Loucy (cell line): ENCODE results near the gene SLC25A33.

Experiments
- H2AFZ ChIP-seq: fragments of 200-600 bp; sonication (generic); 2 replicates; pipeline ENCODE4 v1.6.0; 2016; ENCODE audit warnings: antibody characterized with exemption, mild to moderate bottlenecking, low read length, moderate library complexity
- H3F3A ChIP-seq: fragments of 200-600 bp; 2 replicates; pipeline ENCODE4 v1.6.0; 2016; ENCODE audit warnings: antibody characterized with exemption, low read depth, mild to moderate bottlenecking
- H3K27me3 ChIP-seq: fragments of 200-600 bp; sonication (generic); 2 replicates; pipeline ENCODE4 v1.6.1; 2014; ENCODE audit warnings: low read length, mild to moderate bottlenecking; ENCODE audit not compliant: insufficient read depth, poor library complexity, severe bottlenecking
- H3K36me3 ChIP-seq: fragments of 200-600 bp; sonication (generic); 2 replicates; pipeline ENCODE4 v1.6.1; 2016; ENCODE audit warnings: low read length; ENCODE audit not compliant: insufficient read depth
- H3K4me1 ChIP-seq: fragments of 200-600 bp; sonication (generic); 2 replicates; pipeline ENCODE4 v1.5.1; 2014; ENCODE audit warnings: low read length, mild to moderate bottlenecking; ENCODE audit not compliant: insufficient read depth, poor library complexity, severe bottlenecking
- H3K4me2 ChIP-seq: fragments of 200-600 bp; sonication (generic); 2 replicates; pipeline ENCODE4 v1.6.0; 2014; ENCODE audit warnings: antibody characterized with exemption, low read length, low read depth, mild to moderate bottlenecking; ENCODE audit not compliant: poor library complexity, severe bottlenecking
- H3K4me3 ChIP-seq: fragments of 200-600 bp; sonication (generic); 2 replicates; pipeline ENCODE4 v1.5.1; 2014; ENCODE audit warnings: low read length, mild to moderate bottlenecking, mixed read lengths; ENCODE audit not compliant: poor library complexity, severe bottlenecking
- H3K79me2 ChIP-seq: fragments of 200-600 bp; sonication (generic); 2 replicates; pipeline ENCODE4 v1.6.1; 2014; ENCODE audit warnings: low read length; ENCODE audit not compliant: insufficient read depth
- H3K9ac ChIP-seq: fragments of 200-600 bp; sonication (generic); 2 replicates; pipeline ENCODE4 v1.6.0; 2014; ENCODE audit warnings: mild to moderate bottlenecking, low read depth, low read length, moderate library complexity; ENCODE audit not compliant: poor library complexity, severe bottlenecking
- H3K9me2 ChIP-seq: fragments of 200-600 bp; sonication (generic); replicated peaks from 2 replicates; pipeline ENCODE4 v1.6.1; 2016; ENCODE audit warnings: low read depth, low read length, mixed read lengths
- H3K9me3 ChIP-seq: fragments of 200-600 bp; sonication (generic); 2 replicates; pipeline ENCODE4 v1.6.1; 2014; ENCODE audit warnings: mild to moderate bottlenecking, antibody characterized with exemption, low read length, low read depth; ENCODE audit not compliant: insufficient read depth
- H4K20me1 ChIP-seq: fragments of 200-600 bp; sonication (generic); 2 replicates; pipeline ENCODE4 v1.6.0; 2014; ENCODE audit warnings: antibody characterized with exemption, low read length, mild to moderate bottlenecking; ENCODE audit not compliant: insufficient read depth, poor library complexity, severe bottlenecking
- CTCF ChIP-seq: fragments of 200-600 bp; sonication (generic); conservative IDR thresholded peaks from 2 replicates; pipeline ENCODE4 v1.5.1; 2014; ENCODE audit warnings: mild to moderate bottlenecking, antibody characterized with exemption, low read length
- EZH2phosphoT487 ChIP-seq: fragments of 200-600 bp; IDR thresholded peaks from 2 replicates; pipeline ENCODE4 v1.6.1; 2018; ENCODE audit warnings: antibody characterized with exemption, mild to moderate bottlenecking, moderate library complexity, borderline replicate concordance

The SLC25A33 gene

GRCh38 chr1:9593492-9594465, 54.5 kb downstream of the SLC25A33 start:
- H3K4me2 ChIP-seq = peak overlapping the region; percentile 90
- H3K4me1 ChIP-seq = peaks cover 44% of the 10 kb centered on the region
- H3K9me2 ChIP-seq = no peaks in the 10 kb centered on the region
- peak overlapping the region; percentile 86 for H3K9ac ChIP-seq
- H3K9me3 ChIP-seq = no peaks in the 10 kb centered on the region
- H4K20me1 ChIP-seq = peaks cover 66% of the 10 kb centered on the region
- H2AFZ ChIP-seq = no peak overlapping the region
- H3K79me2 ChIP-seq = peaks cover 78% of the 10 kb centered on the region
- no peaks in the 10 kb centered on the region for H3K27me3 ChIP-seq
- no peaks in the 10 kb centered on the region for H3F3A ChIP-seq
- peaks cover 26% of the 10 kb centered on the region; the same call in 1 of the 2 replicates for H3K36me3 ChIP-seq
- no peak for TF ChIP-seq EZH2phosphoT487
- no peak for TF ChIP-seq CTCF
- peak overlapping the region; percentile 96 for H3K4me3 ChIP-seq

- peaks cover 41% of the 10 kb centered on the region for H3K4me1 ChIP-seq
- H2AFZ ChIP-seq = no peak overlapping the region
- peaks cover 32% of the 10 kb centered on the region; the same call in 1 of the 2 replicates for H3K36me3 ChIP-seq
- peaks cover 72% of the 10 kb centered on the region for H3K79me2 ChIP-seq
- no peaks in the 10 kb centered on the region for H3F3A ChIP-seq
- H3K4me2 ChIP-seq = peak overlapping the region; percentile 90
- no peaks in the 10 kb centered on the region for H3K9me2 ChIP-seq
- TF ChIP-seq CTCF = no peak
- no peaks in the 10 kb centered on the region for H3K27me3 ChIP-seq
- H3K9ac ChIP-seq = no peak overlapping the region
- H3K9me3 ChIP-seq = no peaks in the 10 kb centered on the region
- H3K4me3 ChIP-seq = no peak overlapping the region
- peaks cover 61% of the 10 kb centered on the region for H4K20me1 ChIP-seq
Measured at GRCh38 chr1:9594471-9595155, 55.3 kb downstream of the SLC25A33 start.

GRCh38 chr1:9595156-9595967, 56.1 kb downstream of the SLC25A33 start:
- TF ChIP-seq CTCF (no peak), EZH2phosphoT487 (no peak)
- H3F3A ChIP-seq = no peaks in the 10 kb centered on the region
- H3K9ac ChIP-seq = no peak overlapping the region

More at GRCh38 chr1:9595156-9595967, 56.1 kb downstream of the SLC25A33 start:
- Histone ChIP-seq H2AFZ (no peak overlapping the region), H3K79me2 (peaks cover 65% of the 10 kb centered on the region), H3K36me3 (peaks cover 39% of the 10 kb centered on the region; the same call in 1 of the 2 replicates), H4K20me1 (peaks cover 53% of the 10 kb centered on the region), H3K4me3 (no peak overlapping the region), H3K9me2 (no peaks in the 10 kb centered on the region), H3K9me3 (no peaks in the 10 kb centered on the region), H3K27me3 (no peaks in the 10 kb centered on the region), H3K4me2 (no peak overlapping the region), H3K4me1 (peaks cover 35% of the 10 kb centered on the region)
